Activated naive CD4-positive, alpha-beta T cell treated with anti-CD3 and anti-CD28 coated beads for 36 hours (primary cell): ENCODE results near the gene LTBP4. TPM values are rescaled to one million over a fixed set of nuclear protein-coding genes. Genes with fewer than 3 reads are reported as not detected.

Source experiments
- CTCF ChIA-PET: fragments of 350-600 bp; sonication (Branson Sonifier 250); formaldehyde crosslinking; loops from one replicate; lab custom pipeline; 2021; ENCODE audit warnings: antibody characterized with exemption; lab: Charles Lee
- DNase-seq: peaks from one replicate; pipeline ENCODE4 v3.0.0-alpha.2; 2020
- H3K27ac Mint-ChIP-seq: one replicate; pipeline ENCODE4 v1.8.0; 2021; ENCODE audit warnings: mild to moderate bottlenecking, mixed read lengths
- H3K27me3 Mint-ChIP-seq: one replicate; pipeline ENCODE4 v1.8.0; 2021; ENCODE audit warnings: low read depth, mixed read lengths
- H3K36me3 Mint-ChIP-seq: one replicate; pipeline ENCODE4 v1.8.0; 2021; ENCODE audit warnings: low read depth, mixed read lengths
- H3K4me1 Mint-ChIP-seq: one replicate; pipeline ENCODE4 v1.8.0; 2021; ENCODE audit warnings: low read depth, mixed read lengths
- H3K4me3 Mint-ChIP-seq: one replicate; pipeline ENCODE4 v1.8.0; 2021; ENCODE audit warnings: mild to moderate bottlenecking, moderate library complexity, mixed read lengths
- H3K9me3 Mint-ChIP-seq: one replicate; pipeline ENCODE4 v1.8.0; 2021; ENCODE audit warnings: mixed read lengths
- intact Hi-C: fragments of 100-400 bp; cut with micrococcal nuclease; formaldehyde crosslinking; loops from one replicate; pipeline ENCODE4 v1.15.1; 2023
- total RNA-seq, 2 experiments: library from RNA; stranded (reverse); gene quantifications; one replicate each; pipeline ENCODE4 v1.2.3, GENCODE V29; 2021

The LTBP4 gene
- total RNA-seq, 2 experiments from 2014 or later = 147 to 153 TPM

- intact Hi-C loops = no loop called here
- Mint-ChIP-seq H3K36me3 (peaks cover 28% of the 10 kb centered on the region), H3K27me3 (no peaks in the 10 kb centered on the region), H3K9me3 (peaks cover 4% of the 10 kb centered on the region), H3K27ac (no peak overlapping the region), H3K4me1 (peaks cover 20% of the 10 kb centered on the region), H3K4me3 (no peak overlapping the region)
- DNase-seq = no peak
- CTCF ChIA-PET = no interaction called here
Observed at GRCh38 chr19:40666803-40667438, 65.8 kb downstream of the LTBP4 start.

GRCh38 chr19:40667602-40668001, 66.4 kb downstream of the LTBP4 start:
- CTCF ChIA-PET = no interaction called here
- H3K4me3 Mint-ChIP-seq = no peak overlapping the region
- intact Hi-C loops = no loop called here
- peaks cover 4% of the 10 kb centered on the region for H3K9me3 Mint-ChIP-seq
- H3K36me3 Mint-ChIP-seq = peaks cover 28% of the 10 kb centered on the region
- peaks cover 20% of the 10 kb centered on the region for H3K4me1 Mint-ChIP-seq
- DNase-seq = no peak
- H3K27ac Mint-ChIP-seq = no peak overlapping the region
- no peaks in the 10 kb centered on the region for H3K27me3 Mint-ChIP-seq

GRCh38 chr19:40668991-40669614, 67.9 kb downstream of the LTBP4 start:
- intact Hi-C loops = no loop called here
- DNase-seq = no peak
- peaks cover 28% of the 10 kb centered on the region for H3K36me3 Mint-ChIP-seq
- no peak overlapping the region for H3K27ac Mint-ChIP-seq
- peaks cover 4% of the 10 kb centered on the region for H3K9me3 Mint-ChIP-seq
- H3K4me3 Mint-ChIP-seq = no peak overlapping the region
- H3K4me1 Mint-ChIP-seq = peaks cover 9% of the 10 kb centered on the region
- CTCF ChIA-PET = no interaction called here
- H3K27me3 Mint-ChIP-seq = no peaks in the 10 kb centered on the region

GRCh38 chr19:40671404-40671803, 70.2 kb downstream of the LTBP4 start:
- DNase-seq = no peak
- CTCF ChIA-PET = interaction anchor here (0.5 kb wide), 1 partner anchor 458 kb away, joined by 3 read pairs; no protein-coding TSS in a partner anchor
- intact Hi-C loops = no loop called here
- Mint-ChIP-seq H3K9me3 (peaks cover 4% of the 10 kb centered on the region), H3K27ac (no peak overlapping the region), H3K4me1 (peaks cover 5% of the 10 kb centered on the region), H3K36me3 (peaks cover 28% of the 10 kb centered on the region), H3K27me3 (no peaks in the 10 kb centered on the region), H3K4me3 (no peak overlapping the region)

- Mint-ChIP-seq H3K27me3 (no peaks in the 10 kb centered on the region), H3K27ac (no peak overlapping the region), H3K4me3 (no peak overlapping the region), H3K4me1 (no peaks in the 10 kb centered on the region), H3K36me3 (peaks cover 23% of the 10 kb centered on the region), H3K9me3 (peaks cover 4% of the 10 kb centered on the region)
- intact Hi-C loops = no loop called here
- no peak for DNase-seq
- CTCF ChIA-PET = interaction anchor here (0.5 kb wide), 1 partner anchor 457 kb away, joined by 3 read pairs; no protein-coding TSS in a partner anchor
Observed at GRCh38 chr19:40672038-40672437, 70.9 kb downstream of the LTBP4 start.

- H3K9me3 Mint-ChIP-seq = peaks cover 4% of the 10 kb centered on the region
- intact Hi-C loops = no loop called here
- H3K27me3 Mint-ChIP-seq = no peaks in the 10 kb centered on the region
- no peak overlapping the region for H3K27ac Mint-ChIP-seq
- no peak for DNase-seq
- CTCF ChIA-PET = no interaction called here
- H3K4me1 Mint-ChIP-seq = no peaks in the 10 kb centered on the region
- no peak overlapping the region for H3K4me3 Mint-ChIP-seq
- peaks cover 22% of the 10 kb centered on the region for H3K36me3 Mint-ChIP-seq
Observed at GRCh38 chr19:40672573-40673299, 71.6 kb downstream of the LTBP4 start.

- no peak overlapping the region for H3K27ac Mint-ChIP-seq
- CTCF ChIA-PET = interaction anchor here (1.2 kb wide), 1 partner anchor 10 kb away, joined by 3 read pairs; no protein-coding TSS in a partner anchor
Observed at GRCh38 chr19:40673397-40673796, 72.2 kb downstream of the LTBP4 start.

GRCh38 chr19:40674291-40674690, 73.1 kb downstream of the LTBP4 start:
- peaks cover 4% of the 10 kb centered on the region for H3K9me3 Mint-ChIP-seq
- H3K4me1 Mint-ChIP-seq = no peaks in the 10 kb centered on the region
- no peak for DNase-seq
- H3K36me3 Mint-ChIP-seq = peaks cover 17% of the 10 kb centered on the region
- H3K27me3 Mint-ChIP-seq = no peaks in the 10 kb centered on the region
- intact Hi-C loops = no loop called here
- no peak overlapping the region for H3K4me3 Mint-ChIP-seq
- no peak overlapping the region for H3K27ac Mint-ChIP-seq
- CTCF ChIA-PET = interaction anchor here (1.2 kb wide), 1 partner anchor 11 kb away, joined by 3 read pairs; no protein-coding TSS in a partner anchor

More at GRCh38 chr19:40673397-40673796, 72.2 kb downstream of the LTBP4 start:
- Mint-ChIP-seq H3K36me3 (peaks cover 24% of the 10 kb centered on the region), H3K9me3 (peaks cover 4% of the 10 kb centered on the region), H3K4me3 (no peak overlapping the region), H3K4me1 (no peaks in the 10 kb centered on the region), H3K27me3 (no peaks in the 10 kb centered on the region)
- intact Hi-C loops = no loop called here
- DNase-seq = no peak

- no peak for DNase-seq
- CTCF ChIA-PET = no interaction called here
- Mint-ChIP-seq H3K27ac (no peak overlapping the region), H3K27me3 (no peaks in the 10 kb centered on the region), H3K9me3 (no peaks in the 10 kb centered on the region), H3K4me3 (no peak overlapping the region), H3K4me1 (no peaks in the 10 kb centered on the region), H3K36me3 (peaks cover 17% of the 10 kb centered on the region)
- intact Hi-C loops = no loop called here
Observed at GRCh38 chr19:40677156-40677555, 76.0 kb downstream of the LTBP4 start.

Other genes with a start within 250 kb of the LTBP4 start
- gene HIPK4, start 211.2 kb upstream of the LTBP4 start, total RNA-seq = not detected
- 1 to 10 TPM; 1.5 TPM for gene PRX, start 188.0 kb upstream of the LTBP4 start, total RNA-seq
- 1 to 10 TPM; 8.8 to 9.2 TPM for gene SERTAD1, start 175.4 kb upstream of the LTBP4 start, total RNA-seq
- 1 to 10 TPM; 3.8 to 7.3 TPM for gene SERTAD3, start 157.0 kb upstream of the LTBP4 start, total RNA-seq
- 10 to 100 TPM; 29.4 to 30.2 TPM for gene BLVRB, start 135.6 kb upstream of the LTBP4 start, total RNA-seq
- 1 to 10 TPM in 1 of 2 experiments, under 1 TPM in 1; 0.91 to 1.1 TPM for gene SPTBN4, start 134.4 kb upstream of the LTBP4 start, total RNA-seq
- gene SHKBP1, start 24.5 kb upstream of the LTBP4 start, total RNA-seq = 10 to 100 TPM; 90.1 to 99.4 TPM
- gene NUMBL, start 89.3 kb downstream of the LTBP4 start, total RNA-seq = 1 to 10 TPM; 6.2 to 9.2 TPM
- 10 to 100 TPM; 19.8 to 21.3 TPM for gene COQ8B, start 115.5 kb downstream of the LTBP4 start, total RNA-seq
- 1 to 10 TPM; 4.4 to 4.7 TPM for gene ITPKC, start 115.7 kb downstream of the LTBP4 start, total RNA-seq
- gene ACTMAP, start 149.1 kb downstream of the LTBP4 start, total RNA-seq = 10 to 100 TPM; 23.0 to 25.0 TPM
- 100 to 1,000 TPM; 264 to 312 TPM for gene SNRPA, start 149.8 kb downstream of the LTBP4 start, total RNA-seq
- not detected for gene MIA, start 174.2 kb downstream of the LTBP4 start, total RNA-seq
- 10 to 100 TPM; 40.0 to 40.3 TPM for gene RAB4B, start 176.9 kb downstream of the LTBP4 start, total RNA-seq
- 10 to 100 TPM; 80.0 to 83.7 TPM for gene EGLN2, start 197.8 kb downstream of the LTBP4 start, total RNA-seq
- not detected for gene CYP2A6, start 249.1 kb downstream of the LTBP4 start, total RNA-seq